Activated CD8-positive, alpha-beta T cell treated with anti-CD3 and anti-CD28 coated beads for 36 hours (primary cell): ENCODE data around the gene ZAR1. TPM values are rescaled to one million over a fixed set of nuclear protein-coding genes. Genes with fewer than 3 reads are reported as not detected.

Experiments
- ATAC-seq: fragments of 200-7000 bp; cut with Tn5 transposase; one replicate; pipeline ENCODE4 v1.10.0; 2021; ENCODE audit warnings: mild to moderate bottlenecking, moderate library complexity
- CTCF ChIA-PET: fragments of 350-600 bp; sonication (Branson Sonifier 250); formaldehyde crosslinking; loops from one replicate; lab custom pipeline; 2021; ENCODE audit warnings: antibody characterized with exemption; lab: Charles Lee
- POLR2A ChIA-PET: fragments of 350-600 bp; sonication (Branson Sonifier 250); formaldehyde crosslinking; loops from one replicate; lab custom pipeline; 2021; ENCODE audit warnings: antibody characterized with exemption; lab: Charles Lee
- DNase-seq: peaks from one replicate; pipeline ENCODE4 v3.0.0-alpha.2; 2020
- H3K27ac Mint-ChIP-seq: one replicate; pipeline ENCODE4 v1.8.0; 2021; ENCODE audit warnings: mild to moderate bottlenecking, mixed read lengths
- H3K27me3 Mint-ChIP-seq: one replicate; pipeline ENCODE4 v1.8.0; 2021; ENCODE audit warnings: mixed read lengths
- H3K36me3 Mint-ChIP-seq: one replicate; pipeline ENCODE4 v1.8.0; 2021; ENCODE audit warnings: low read depth, mixed read lengths
- H3K4me1 Mint-ChIP-seq: one replicate; pipeline ENCODE4 v1.8.0; 2021; ENCODE audit warnings: low read depth, mixed read lengths
- H3K4me3 Mint-ChIP-seq: one replicate; pipeline ENCODE4 v1.8.0; 2021; ENCODE audit warnings: mild to moderate bottlenecking, moderate library complexity, mixed read lengths
- H3K9me3 Mint-ChIP-seq: one replicate; pipeline ENCODE4 v1.8.0; 2021; ENCODE audit warnings: mixed read lengths
- CTCF ChIP-seq: fragments of 200-600 bp; IDR thresholded peaks from one replicate; pipeline ENCODE4 v1.8.0; 2022; ENCODE audit warnings: antibody characterized with exemption, mild to moderate bottlenecking
- intact Hi-C: fragments of 100-400 bp; cut with micrococcal nuclease; formaldehyde crosslinking; loops from one replicate; pipeline ENCODE4 v1.10.0; 2022
- total RNA-seq, 2 experiments: library from RNA; stranded (reverse); gene quantifications; one replicate each; pipeline ENCODE4 v1.2.3, GENCODE V29; 2021

The ZAR1 gene
- total RNA-seq, 2 experiments from 2014 or later: not detected

GRCh38 chr4:48467442-48467841, 22.6 kb upstream of the ZAR1 start:
- Mint-ChIP-seq H3K9me3 (peaks cover 2% of the 10 kb centered on the region), H3K4me1 (no peaks in the 10 kb centered on the region), H3K27me3 (peaks cover 5% of the 10 kb centered on the region), H3K36me3 (no peaks in the 10 kb centered on the region), H3K27ac (no peak overlapping the region), H3K4me3 (no peak overlapping the region)
- ChIA-PET CTCF (interaction anchor here (1.3 kb wide), 1 partner anchor 9 kb away, joined by 4 read pairs; no protein-coding TSS in a partner anchor), POLR2A (no interaction called here)
- ATAC-seq (no peak), DNase-seq (no peak)
- TF ChIP-seq CTCF: no peak
- intact Hi-C loops: no loop called here

- Mint-ChIP-seq H3K27ac (no peak overlapping the region), H3K27me3 (peaks cover 5% of the 10 kb centered on the region), H3K36me3 (no peaks in the 10 kb centered on the region), H3K4me3 (no peak overlapping the region), H3K4me1 (no peaks in the 10 kb centered on the region), H3K9me3 (peaks cover 2% of the 10 kb centered on the region)
- intact Hi-C loops: no loop called here
- ChIA-PET CTCF (interaction anchor here (1.3 kb wide), 1 partner anchor 8 kb away, joined by 4 read pairs; no protein-coding TSS in a partner anchor), POLR2A (no interaction called here)
- DNase-seq (no peak), ATAC-seq (no peak)
- TF ChIP-seq CTCF: no peak
Measured at GRCh38 chr4:48467891-48468290, 22.2 kb upstream of the ZAR1 start.

DNA sequence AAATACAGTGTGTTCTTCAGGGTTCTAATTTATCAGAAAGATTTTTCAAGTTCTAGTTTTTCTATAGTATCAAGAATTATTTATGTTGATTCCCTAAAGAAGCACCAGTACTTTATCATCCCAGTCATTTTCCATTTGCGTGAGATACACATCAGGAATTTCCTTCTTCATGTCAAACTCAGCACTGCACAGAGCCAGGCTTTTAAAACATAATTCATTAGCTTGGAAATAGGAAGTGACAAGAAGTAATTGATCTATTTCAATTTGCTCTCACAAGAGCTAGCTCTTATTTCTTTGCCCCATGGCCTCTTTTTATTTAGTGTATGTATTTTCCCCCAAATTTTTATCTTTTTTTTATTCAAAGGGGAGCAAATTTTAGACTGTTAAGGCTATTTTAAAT, 19.9 kb upstream of the ZAR1 start:
- DNase-seq: no peak
- POLR2A ChIA-PET: no interaction called here
- no peak overlapping the region for H3K27ac Mint-ChIP-seq
- no peaks in the 10 kb centered on the region for H3K9me3 Mint-ChIP-seq
- H3K4me3 Mint-ChIP-seq: no peak overlapping the region
- intact Hi-C loops: no loop called here
- no peaks in the 10 kb centered on the region for H3K36me3 Mint-ChIP-seq
- no peak for ATAC-seq
- peaks cover 5% of the 10 kb centered on the region for H3K27me3 Mint-ChIP-seq
- CTCF ChIA-PET: interaction anchor here (0.7 kb wide), 1 partner anchor 32 kb away, joined by 3 read pairs; no protein-coding TSS in a partner anchor
- TF ChIP-seq CTCF: no peak
- no peaks in the 10 kb centered on the region for H3K4me1 Mint-ChIP-seq

- Mint-ChIP-seq H3K4me3 (no peak overlapping the region), H3K4me1 (no peaks in the 10 kb centered on the region), H3K9me3 (no peaks in the 10 kb centered on the region), H3K27me3 (peaks cover 7% of the 10 kb centered on the region), H3K36me3 (no peaks in the 10 kb centered on the region), H3K27ac (no peak overlapping the region)
- POLR2A ChIA-PET: no interaction called here
- TF ChIP-seq CTCF: no peak
- intact Hi-C loops: no loop called here
- DNase-seq (no peak), ATAC-seq (no peak)
- CTCF ChIA-PET: interaction anchor here (0.7 kb wide), 1 partner anchor 32 kb away, joined by 3 read pairs; no protein-coding TSS in a partner anchor
Measured at GRCh38 chr4:48470570-48470969, 19.5 kb upstream of the ZAR1 start.

DNA sequence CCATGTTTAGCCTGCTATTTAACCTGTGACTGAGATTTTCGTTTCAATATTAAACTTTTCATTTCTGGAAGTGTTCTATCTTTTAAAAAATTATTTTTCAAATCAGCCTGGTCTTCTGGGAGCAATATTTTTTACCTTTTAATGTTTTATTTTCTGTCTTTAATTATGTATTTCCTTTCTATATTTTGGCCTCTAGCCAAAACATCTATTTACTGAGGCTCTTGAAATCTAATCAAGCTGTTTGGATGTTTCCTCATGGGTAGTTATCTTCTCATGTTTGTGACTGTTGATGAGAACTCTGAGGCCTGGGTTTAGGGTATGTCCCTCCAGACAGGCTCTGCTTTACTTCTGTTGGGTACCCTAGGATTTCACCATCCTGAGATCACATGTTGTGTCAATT, 17.3 kb upstream of the ZAR1 start:
- Mint-ChIP-seq H3K4me3 (no peak overlapping the region), H3K27me3 (peaks cover 12% of the 10 kb centered on the region), H3K9me3 (no peaks in the 10 kb centered on the region), H3K27ac (no peak overlapping the region), H3K4me1 (no peaks in the 10 kb centered on the region), H3K36me3 (no peaks in the 10 kb centered on the region)
- intact Hi-C loops: no loop called here
- no peak for DNase-seq
- ChIA-PET POLR2A (no interaction called here), CTCF (interaction anchor here (1.0 kb wide), 1 partner anchor 10 kb away, joined by 3 read pairs; the partner anchor contains the start of gene SLC10A4)
- ATAC-seq: no peak
- no peak for TF ChIP-seq CTCF
